ENCODE measurements around the gene GSTA5.
"Not testable (repeated sequence)": the region's sequence is repeated elsewhere in the genome, so short reads cannot be mapped to it uniquely, and the experiment has no call there.

DNA sequence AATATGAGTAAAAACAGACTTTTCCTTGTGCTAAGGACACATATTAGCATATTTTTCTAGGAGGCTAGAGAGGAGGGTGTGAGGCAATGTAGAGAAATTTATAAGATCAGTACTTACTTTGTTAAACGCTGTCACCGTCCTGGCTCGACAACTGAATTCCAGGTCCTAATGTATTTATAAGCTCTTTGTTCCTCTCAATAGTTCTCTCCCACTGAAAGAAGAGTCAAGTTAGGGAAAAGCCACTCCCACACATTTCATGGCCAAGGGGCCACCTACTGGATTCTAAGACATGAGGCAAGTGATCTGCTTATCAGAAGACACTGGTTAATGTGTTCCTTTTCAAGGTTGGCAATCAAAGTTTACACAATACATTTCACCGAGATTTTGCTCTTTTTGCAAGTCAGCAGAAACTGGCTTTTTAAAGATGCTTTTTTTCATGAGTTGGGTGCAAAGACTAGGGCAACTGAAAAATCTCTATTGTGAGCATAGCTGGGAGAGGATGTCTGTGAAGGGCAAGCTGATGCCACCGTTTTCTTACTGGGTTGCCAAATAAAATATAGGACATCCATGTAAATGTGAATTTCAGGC, 36.9 kb downstream of the GSTA5 start, which contains the start of gene GSTA1:
- not testable (repeated sequence) for TF ChIP-seq EP300 (IDR thresholded peaks at IDR 0.05; ENCODE audit: low read depth); POLR2AphosphoS5 (IDR thresholded peaks at IDR 0.05); POLR2A (IDR thresholded peaks at IDR 0.05)

All from transverse colon (tissue), 3 donors.